Measurements from ENCODE around the gene TOP2A.

TOP2A gene

GRCh38 chr17:40433551-40434415 lies 16.1 kb upstream of the TOP2A start:
- no peak overlapping the region for H3K27ac ChIP-seq
- TF ChIP-seq ZFX (IDR thresholded peaks at IDR 0.05; ENCODE audit: borderline replicate concordance) (no peak), CTCF (IDR thresholded peaks at IDR 0.05) (peak; percentile 49)

GRCh38 chr17:40432864-40433528 lies 15.3 kb upstream of the TOP2A start:
- H3K27ac ChIP-seq: no peak overlapping the region
- TF ChIP-seq CTCF (IDR thresholded peaks at IDR 0.05): no peak
- no peak for TF ChIP-seq ZFX (IDR thresholded peaks at IDR 0.05; ENCODE audit: borderline replicate concordance)

- TF ChIP-seq ZFX (IDR thresholded peaks at IDR 0.05; ENCODE audit: borderline replicate concordance) (no peak), CTCF (IDR thresholded peaks at IDR 0.05) (no peak)
- no peak overlapping the region for H3K27ac ChIP-seq
Measured at GRCh38 chr17:40431231-40431602, 13.5 kb upstream of the TOP2A start.

- TF ChIP-seq CTCF (IDR thresholded peaks at IDR 0.05): no peak
- TF ChIP-seq ZFX (IDR thresholded peaks at IDR 0.05; ENCODE audit: borderline replicate concordance): no peak
Measured at GRCh38 chr17:40430272-40431230, 12.9 kb upstream of the TOP2A start.

GRCh38 chr17:40427002-40427491 lies 9.4 kb upstream of the TOP2A start:
- no peak overlapping the region for H3K27ac ChIP-seq

More at GRCh38 chr17:40430272-40431230, 12.9 kb upstream of the TOP2A start:
- no peak overlapping the region for H3K27ac ChIP-seq

GRCh38 chr17:40425741-40426140 lies 8.0 kb upstream of the TOP2A start:
- TF ChIP-seq ZFX (IDR thresholded peaks at IDR 0.05; ENCODE audit: borderline replicate concordance) (no peak), CTCF (IDR thresholded peaks at IDR 0.05) (no peak)
- no peak overlapping the region for H3K27ac ChIP-seq

More at GRCh38 chr17:40427002-40427491, 9.4 kb upstream of the TOP2A start:
- TF ChIP-seq ZFX (IDR thresholded peaks at IDR 0.05; ENCODE audit: borderline replicate concordance) (no peak), CTCF (IDR thresholded peaks at IDR 0.05) (no peak)

All from 22Rv1 (cell line).